Head of caudate nucleus (tissue), 42 donors: ENCODE measurements around the gene CLIC2.
A peak's percentile ranks its signal among the peaks of the same experiment; 100 is the strongest.
"Not testable (repeated sequence)": the region's sequence is repeated elsewhere in the genome, so short reads cannot be mapped to it uniquely, and the experiment has no call there.

Experiments used
- DNase-seq, 42 donors: peaks; one replicate each; pipeline versions ENCODE4 v3.0.0 to v3.0.0-alpha.2; 2020 to 2021; ENCODE audit warnings: mixed read lengths in 7 of 42
- intact Hi-C: fragments of 100-400 bp; cut with DNase I; formaldehyde crosslinking; loops from one replicate; pipeline ENCODE4 v1.15.0; 2022

CLIC2 gene

DNA sequence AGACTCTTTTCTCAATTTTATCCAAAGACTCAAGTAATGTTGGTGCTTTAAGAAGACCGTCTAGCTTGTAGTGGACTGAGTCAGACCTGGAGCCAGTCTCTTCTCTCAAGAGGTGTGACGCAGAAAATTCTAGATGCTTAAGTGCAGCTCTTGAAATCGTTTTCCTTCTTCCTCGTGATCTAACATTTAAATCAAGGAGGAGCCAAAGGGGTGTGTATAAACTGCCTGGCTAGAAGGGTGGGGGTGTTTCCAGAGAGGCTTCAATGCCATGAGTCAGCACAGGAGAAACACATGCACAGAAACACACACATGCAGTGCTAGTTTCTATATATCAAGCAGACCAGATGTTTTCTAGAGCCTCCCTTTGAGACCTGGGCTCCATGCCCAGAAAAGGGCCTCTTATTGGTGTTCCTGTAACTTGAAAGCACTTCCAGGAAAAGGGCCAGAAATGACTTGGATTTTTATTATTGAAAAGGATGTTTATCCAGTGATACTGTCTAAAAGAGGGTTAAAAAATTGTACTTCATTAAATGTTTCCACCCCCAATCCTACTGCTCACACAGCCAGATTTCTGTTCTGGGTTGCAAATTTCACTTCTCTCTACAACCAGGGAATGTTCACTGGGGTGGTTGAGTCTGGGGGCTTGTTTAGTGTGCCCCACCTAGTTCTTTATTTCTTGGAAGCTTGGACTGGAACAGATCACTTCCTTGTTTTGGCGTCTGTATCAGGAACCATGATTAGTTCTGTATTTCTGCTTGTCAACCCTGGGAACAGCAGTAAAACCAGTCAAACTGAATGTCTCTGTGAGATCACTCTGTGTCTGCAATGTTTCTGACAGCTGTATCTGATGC lies at the start of gene CLIC2:
Gene CLIC2 (minus strand): TSS at position 129 of the 851 bp plus-strand sequence. CDS start 187 bp downstream, outside the sequence.
- peak in 1 of 42 donors; percentile 34 for DNase-seq

GRCh38 chrX:155382529-155382967 lies 48.1 kb upstream of the CLIC2 start:
- intact Hi-C loops, DNase-seq: not testable (repeated sequence)

More for the DNA sequence above, at the start of gene CLIC2:
- intact Hi-C loops: no loop called here

DNA sequence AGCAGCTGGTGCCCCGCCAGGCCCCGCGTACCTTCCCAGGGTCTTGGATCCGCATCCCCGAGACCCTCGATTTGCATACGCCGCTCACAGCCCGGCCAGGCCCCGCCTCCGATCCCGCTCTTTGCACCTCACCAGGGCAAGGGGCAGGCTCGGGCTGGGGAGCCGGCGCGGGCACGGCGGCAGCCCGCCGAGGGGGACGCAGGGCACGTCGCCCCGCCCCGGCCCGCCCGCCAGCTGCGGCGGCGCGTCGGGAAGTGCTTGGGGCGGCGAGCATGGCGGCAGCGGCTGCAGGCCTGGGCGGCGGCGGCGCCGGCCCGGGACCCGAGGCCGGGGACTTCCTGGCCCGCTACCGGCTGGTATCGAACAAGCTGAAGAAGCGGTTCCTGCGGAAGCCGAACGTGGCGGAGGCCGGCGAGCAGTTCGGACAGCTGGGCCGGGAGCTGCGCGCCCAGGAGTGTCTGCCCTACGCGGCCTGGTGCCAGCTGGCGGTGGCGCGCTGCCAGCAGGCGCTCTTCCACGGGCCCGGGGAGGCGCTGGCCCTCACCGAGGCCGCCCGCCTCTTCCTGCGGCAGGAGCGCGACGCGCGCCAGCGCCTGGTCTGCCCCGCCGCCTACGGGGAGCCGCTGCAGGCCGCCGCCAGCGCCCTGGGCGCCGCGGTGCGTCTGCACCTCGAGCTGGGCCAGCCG lies 47.6 kb upstream of the CLIC2 start, which contains the start of gene F8A2:
Gene F8A2 (plus strand): TSS at position 253 of the 686 bp plus-strand sequence. CDS start 20 bp downstream, at position 273.
- not testable (repeated sequence) for DNase-seq

DNA sequence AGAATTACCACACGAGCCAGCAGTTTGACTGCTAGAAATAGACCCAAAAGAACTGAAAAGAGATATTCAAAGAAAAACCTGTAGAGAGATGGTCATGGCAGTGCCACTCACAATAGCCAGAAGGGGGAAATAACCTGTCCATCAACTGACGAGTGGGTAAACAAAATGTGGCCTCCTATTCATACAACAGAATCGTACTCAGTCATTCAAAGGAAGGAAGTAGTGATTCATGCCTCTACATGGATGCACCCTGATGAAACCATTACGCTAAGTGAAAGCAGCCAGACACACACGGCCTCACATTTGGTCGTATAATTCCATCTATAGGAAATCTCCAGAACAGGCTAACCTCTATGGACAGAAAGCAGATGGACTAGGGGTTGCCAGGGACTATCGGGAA lies 45.4 kb upstream of the CLIC2 start:
- intact Hi-C loops, DNase-seq: not testable (repeated sequence)

More for the DNA sequence above, 47.6 kb upstream of the CLIC2 start, which contains the start of gene F8A2:
- intact Hi-C loops: not testable (repeated sequence)

DNA sequence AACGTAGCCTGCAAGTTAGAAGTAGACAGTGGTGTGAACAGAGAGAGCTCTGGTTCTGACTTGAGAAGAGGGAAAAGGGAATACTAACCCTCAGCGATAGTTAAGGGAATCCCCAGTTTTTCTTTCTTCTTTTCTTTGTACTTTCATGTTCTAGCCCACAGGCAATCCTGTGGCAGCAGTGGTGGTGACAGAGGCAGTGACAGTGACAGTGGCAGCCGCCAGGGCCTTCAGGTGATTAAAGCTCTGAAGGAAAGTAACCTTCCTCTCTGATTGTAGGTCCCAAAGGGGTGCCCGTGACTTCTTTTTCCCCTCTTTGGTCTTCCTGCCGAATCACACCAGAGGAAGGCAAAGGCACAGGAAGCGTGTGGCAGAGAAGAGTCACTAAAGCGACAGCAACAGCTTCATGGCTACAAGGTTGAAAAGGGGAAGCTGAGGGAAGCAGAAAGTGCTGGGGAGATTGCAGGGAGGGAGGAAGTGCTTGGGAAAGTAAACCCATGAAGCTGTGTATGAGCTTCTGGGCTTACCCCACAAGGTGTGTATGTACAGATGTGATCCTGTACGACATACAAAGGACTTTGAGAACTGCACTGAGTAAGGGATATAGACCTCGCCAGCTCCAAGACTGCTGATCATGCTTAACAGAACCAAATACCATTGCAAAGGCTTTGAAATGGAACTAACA lies 39.5 kb upstream of the CLIC2 start:
- DNase-seq, intact Hi-C loops: not testable (repeated sequence)

GRCh38 chrX:155363712-155364111 lies 29.3 kb upstream of the CLIC2 start:
- intact Hi-C loops, DNase-seq: not testable (repeated sequence)

- intact Hi-C loops, DNase-seq: not testable (repeated sequence)
Observed at GRCh38 chrX:155349448-155349847, 15.0 kb upstream of the CLIC2 start.

DNA sequence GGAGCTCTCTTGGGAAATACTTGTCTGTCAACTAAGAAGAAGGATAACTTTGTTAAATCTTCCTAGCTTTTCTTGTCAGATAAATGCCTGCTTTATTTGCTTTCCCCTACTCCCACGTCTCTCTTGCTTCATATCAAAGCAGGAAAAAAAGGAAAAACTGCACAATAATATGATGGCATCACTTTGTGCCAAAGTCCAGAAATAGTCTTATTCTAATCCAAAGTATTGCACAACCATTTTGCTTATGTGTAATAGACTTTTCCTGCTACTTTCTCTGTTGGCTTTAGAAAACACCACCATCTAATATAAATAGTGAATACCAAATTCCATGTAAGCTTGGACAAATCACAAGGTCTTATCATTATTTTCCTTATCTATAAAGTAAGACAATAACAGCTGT lies 11.3 kb upstream of the CLIC2 start:
- DNase-seq, intact Hi-C loops: not testable (repeated sequence)

DNA sequence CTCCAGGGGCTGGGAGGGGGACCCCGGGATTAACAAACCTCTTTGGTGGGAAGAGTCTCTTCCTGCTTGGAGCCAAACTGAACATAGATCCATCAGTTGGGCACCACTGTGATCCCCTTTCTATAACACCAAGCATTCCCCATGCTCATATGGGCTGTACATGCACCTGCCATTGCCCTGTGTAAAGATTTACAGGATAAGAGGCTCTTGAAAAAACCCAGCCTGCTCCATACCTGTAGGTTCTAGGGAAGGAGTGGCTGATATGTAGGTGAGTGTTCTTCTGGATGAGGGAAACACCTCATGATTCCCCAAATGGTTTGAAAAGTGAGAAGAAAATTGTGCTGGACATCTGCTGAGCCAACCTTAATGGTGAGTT lies 911 bp upstream of the CLIC2 start:
- DNase-seq, intact Hi-C loops: not testable (repeated sequence)

DNA sequence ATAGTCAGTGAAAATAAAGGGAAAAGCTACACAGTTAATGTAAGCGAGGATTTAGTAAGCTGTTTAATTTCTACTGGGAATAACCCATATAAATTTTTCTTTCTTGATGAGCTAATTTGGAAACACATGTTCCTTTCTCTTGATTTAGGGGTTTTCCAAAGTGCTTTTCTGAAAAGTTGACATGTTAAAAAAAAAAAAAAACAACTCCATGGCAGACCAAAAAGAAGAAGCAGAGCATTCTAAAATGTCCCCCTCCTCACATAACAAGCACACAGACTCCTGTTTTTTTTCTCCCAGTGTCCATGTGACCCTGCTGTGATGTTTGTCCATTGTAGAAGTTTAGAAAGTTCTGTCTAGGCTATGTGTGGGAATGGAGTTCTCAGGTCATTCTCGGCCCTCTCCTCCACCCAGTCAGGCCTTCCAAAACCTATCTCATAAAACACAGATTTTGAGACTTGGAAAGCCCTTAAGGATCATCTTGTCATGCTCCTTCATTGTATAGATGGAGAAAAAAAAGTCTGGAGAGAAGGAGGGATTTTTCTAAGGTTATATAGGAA lies 792 bp downstream of the CLIC2 start:
- no peak for DNase-seq
- intact Hi-C loops: no loop called here

GRCh38 chrX:155330992-155331391 lies 3.4 kb downstream of the CLIC2 start:
- intact Hi-C loops: no loop called here
- no peak for DNase-seq

GRCh38 chrX:155329293-155329692 lies 5.1 kb downstream of the CLIC2 start:
- no peak for DNase-seq
- intact Hi-C loops: no loop called here

GRCh38 chrX:155326610-155327009 lies 7.8 kb downstream of the CLIC2 start:
- intact Hi-C loops: no loop called here

GRCh38 chrX:155314260-155314659 lies 20.2 kb downstream of the CLIC2 start:
- no peak for DNase-seq
- intact Hi-C loops: no loop called here

More at GRCh38 chrX:155326610-155327009, 7.8 kb downstream of the CLIC2 start:
- no peak for DNase-seq

DNA sequence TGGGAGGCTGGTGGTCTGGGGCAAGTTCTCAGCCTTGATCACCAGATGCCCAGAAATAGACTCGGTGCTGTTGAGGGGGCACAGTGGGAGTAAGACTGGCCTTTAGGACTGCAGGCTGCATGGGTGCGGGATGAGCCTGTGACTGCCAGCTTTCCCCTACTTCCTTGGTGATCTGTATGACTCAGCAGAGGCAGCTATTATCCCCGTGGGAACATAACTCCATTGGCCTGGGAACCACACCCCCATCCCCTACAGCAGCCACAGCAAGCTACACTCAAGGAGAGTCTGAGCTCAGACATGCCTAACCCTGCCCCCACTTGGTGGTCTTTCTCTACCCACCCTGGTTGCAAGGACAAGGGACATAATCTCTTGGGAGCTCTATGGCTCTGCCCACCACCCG lies 20.6 kb downstream of the CLIC2 start:
- DNase-seq: no peak
- intact Hi-C loops: no loop called here

DNA sequence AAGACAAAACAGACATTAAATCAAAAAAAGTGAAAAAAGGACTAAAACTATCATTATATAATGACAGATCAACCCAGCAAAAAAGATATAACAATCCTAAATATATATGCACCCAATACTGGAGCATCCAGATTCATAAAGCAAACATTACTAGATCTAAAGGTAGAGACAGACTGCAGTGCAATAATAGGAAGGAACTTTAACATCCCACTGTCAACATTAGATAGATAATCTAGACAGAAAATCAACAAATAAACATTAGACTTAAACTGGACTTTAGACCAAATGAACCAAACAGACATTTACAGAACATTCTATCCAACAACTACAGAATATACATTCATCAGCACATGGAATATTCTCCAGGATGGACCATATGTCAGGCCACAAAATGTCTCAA lies 40.6 kb downstream of the CLIC2 start:
- no peak for DNase-seq
- intact Hi-C loops: no loop called here

GRCh38 chrX:155279873-155280272 lies 54.5 kb downstream of the CLIC2 start:
- intact Hi-C loops: no loop called here
- no peak for DNase-seq

- DNase-seq: no peak
- intact Hi-C loops: no loop called here
Observed at GRCh38 chrX:155270969-155271368, 63.4 kb downstream of the CLIC2 start.

- DNase-seq, intact Hi-C loops: not testable (repeated sequence)
Observed at GRCh38 chrX:155267995-155268394, 66.4 kb downstream of the CLIC2 start.
